HepG2 (cell line): ENCODE measurements around the gene ABCC5.

Experiments
- CENPX ChIP-seq: sonication (generic); formaldehyde crosslinking; IDR thresholded peaks from 2 replicates; pipeline ENCODE4 v1.9.0; 2021; ENCODE audit warnings: mild to moderate bottlenecking, missing genetic modification reagents, moderate library complexity
- ELF3 ChIP-seq: IDR thresholded peaks from 2 replicates; pipeline ENCODE4 v1.6.1; 2016; ENCODE audit warnings: missing genetic modification reagents, missing compliant biosample characterization
- ETV5 ChIP-seq: IDR thresholded peaks from 2 replicates; pipeline ENCODE4 v1.6.1; 2018; ENCODE audit warnings: missing biosample characterization, missing genetic modification reagents, inconsistent platforms, borderline replicate concordance
- NPAS2 ChIP-seq: sonication (generic); formaldehyde crosslinking; IDR thresholded peaks from 2 replicates; pipeline ENCODE4 v1.8.0; 2022; ENCODE audit warnings: mild to moderate bottlenecking, missing genetic modification reagents, borderline replicate concordance
- POLR2A ChIP-seq, 2 experiments: IDR thresholded peaks; 2 replicates each; pipeline ENCODE4 v1.6.1; 2011; ENCODE audit warnings: low read depth in 2 of 2, low read length in 2 of 2, mild to moderate bottlenecking in 1 of 2, moderate library complexity in 1 of 2; ENCODE audit not compliant: insufficient read depth in 1 of 2

DNA sequence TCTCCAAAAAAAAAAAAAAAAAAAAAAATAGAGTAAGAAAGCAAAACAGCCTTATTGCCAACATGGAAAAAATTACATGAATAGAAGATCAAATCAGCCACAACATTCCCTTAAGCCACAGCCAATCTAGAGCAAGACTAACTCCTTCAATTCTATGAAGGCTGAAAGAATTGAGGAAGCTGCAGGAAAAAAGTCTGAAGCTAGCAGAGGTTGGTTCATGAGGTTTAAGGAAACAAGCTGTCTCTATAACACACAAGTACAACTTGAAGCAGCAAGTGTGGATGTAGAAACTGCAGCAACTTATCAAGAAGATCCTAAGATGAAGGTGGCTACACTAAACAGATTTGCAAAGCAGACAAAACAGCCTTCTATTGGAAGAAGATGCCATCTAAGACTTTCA is 142.3 kb downstream of the ABCC5 start:
- TF ChIP-seq CENPX (CRISPR knock-in tag) (no peak), NPAS2 (CRISPR knock-in tag) (no peak), ELF3 (CRISPR knock-in tag) (no peak), ETV5 (CRISPR knock-in tag) (no peak), POLR2A (IDR thresholded peaks at IDR 0.05; ENCODE audit: insufficient read depth in 1 of 2, low read depth in 2 of 2, low read length in 2 of 2) (no peak)
